Measurements from ENCODE around the gene PEPD. TPM values are rescaled to one million over a fixed set of nuclear protein-coding genes. Genes with fewer than 3 reads are reported as not detected.

PEPD gene
- total RNA-seq, 2 experiments from 2014 or later, result 23.5 to 26.2 TPM

DNA sequence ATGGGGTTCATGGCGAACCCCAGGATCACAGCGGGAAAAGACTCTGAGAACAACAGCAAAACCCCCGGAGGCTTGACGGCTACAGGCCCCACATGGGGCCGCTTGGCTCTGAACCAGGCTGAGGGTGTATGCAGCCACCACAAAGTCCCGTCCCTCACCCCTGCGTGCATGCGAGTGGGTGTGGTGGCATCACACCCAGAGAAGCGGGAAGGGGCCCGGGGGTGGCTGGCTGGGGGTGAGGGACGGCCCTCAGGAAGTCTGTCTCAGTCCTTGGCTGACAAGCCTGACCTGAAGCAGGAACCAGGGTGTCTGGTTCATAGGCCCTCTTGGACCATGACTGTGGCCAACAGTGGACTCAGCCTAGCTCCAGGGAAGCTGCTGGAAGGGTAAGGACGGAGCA is 113.9 kb downstream of the PEPD start:
- POLR2A ChIA-PET, result no interaction called here
- Mint-ChIP-seq H3K27me3 (no peaks in the 10 kb centered on the region), H3K4me1 (no peaks in the 10 kb centered on the region), H3K36me3 (no peaks in the 10 kb centered on the region), H3K27ac (no peak overlapping the region), H3K4me3 (no peak overlapping the region), H3K9me3 (no peaks in the 10 kb centered on the region)
- DNase-seq, result no peak
- no peak for ATAC-seq (ENCODE audit: low read depth)

DNA sequence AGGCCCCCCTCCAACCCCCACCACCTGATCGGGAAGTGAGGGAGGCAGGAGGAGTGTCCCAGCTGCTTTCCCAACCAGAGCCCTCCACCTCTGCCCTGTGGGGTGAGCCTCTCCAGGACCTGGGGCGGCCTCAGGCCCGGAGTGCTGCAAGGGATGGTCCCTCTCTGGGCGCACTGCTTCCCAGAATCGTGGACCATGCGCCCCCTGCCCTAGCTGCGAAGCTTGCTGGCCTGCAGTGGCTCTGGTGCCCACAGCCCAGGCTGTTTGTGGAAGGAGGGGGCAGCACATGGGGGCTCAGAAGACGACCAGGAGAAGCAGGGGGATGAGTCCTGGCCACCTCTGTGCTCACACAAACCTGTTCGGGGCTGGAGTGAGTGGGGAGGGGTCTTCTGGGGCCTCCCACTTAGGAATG is 114.4 kb downstream of the PEPD start:
- POLR2A ChIA-PET, result no interaction called here
- no peak for ATAC-seq (ENCODE audit: low read depth)
- Mint-ChIP-seq H3K36me3 (no peaks in the 10 kb centered on the region), H3K27ac (no peak overlapping the region), H3K4me1 (no peaks in the 10 kb centered on the region), H3K4me3 (no peak overlapping the region), H3K9me3 (no peaks in the 10 kb centered on the region), H3K27me3 (no peaks in the 10 kb centered on the region)
- DNase-seq, result no peak

DNA sequence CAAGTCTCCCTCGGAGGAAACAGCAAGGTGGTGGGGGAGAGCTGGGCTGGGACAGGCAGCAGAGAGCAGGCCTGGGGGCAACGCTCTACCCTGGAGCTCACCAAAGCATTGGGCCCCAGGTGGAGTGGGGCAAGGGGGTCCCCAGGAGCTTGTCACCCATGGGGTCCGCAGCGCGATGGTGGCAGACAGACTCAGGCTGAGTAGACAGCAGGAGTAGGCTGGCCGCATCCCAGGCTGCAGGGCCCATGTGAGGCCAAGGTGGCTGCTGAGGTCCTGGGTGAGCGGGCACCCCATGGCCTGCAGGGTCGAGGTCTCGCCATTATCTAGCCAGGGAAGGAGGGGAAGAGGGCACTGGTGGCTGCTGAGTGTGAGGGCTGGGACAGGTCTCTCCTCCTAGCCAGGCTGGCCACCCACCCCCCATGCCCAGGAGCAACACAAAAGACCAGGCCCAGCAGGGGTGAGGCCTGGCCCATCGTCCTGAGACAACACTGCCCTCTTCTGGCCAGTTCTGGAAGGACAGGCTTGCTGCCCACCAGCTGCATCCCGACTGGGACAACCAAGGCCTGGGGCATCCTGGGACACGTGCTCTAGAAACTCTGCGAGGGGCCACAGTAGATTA is 115.0 kb downstream of the PEPD start:
- Mint-ChIP-seq H3K27me3 (no peaks in the 10 kb centered on the region), H3K4me3 (no peak overlapping the region), H3K36me3 (no peaks in the 10 kb centered on the region), H3K9me3 (no peaks in the 10 kb centered on the region), H3K4me1 (no peaks in the 10 kb centered on the region), H3K27ac (no peak overlapping the region)
- DNase-seq (peak; percentile 84), ATAC-seq (ENCODE audit: low read depth) (peak; percentile 60)
- POLR2A ChIA-PET, result no interaction called here

DNA sequence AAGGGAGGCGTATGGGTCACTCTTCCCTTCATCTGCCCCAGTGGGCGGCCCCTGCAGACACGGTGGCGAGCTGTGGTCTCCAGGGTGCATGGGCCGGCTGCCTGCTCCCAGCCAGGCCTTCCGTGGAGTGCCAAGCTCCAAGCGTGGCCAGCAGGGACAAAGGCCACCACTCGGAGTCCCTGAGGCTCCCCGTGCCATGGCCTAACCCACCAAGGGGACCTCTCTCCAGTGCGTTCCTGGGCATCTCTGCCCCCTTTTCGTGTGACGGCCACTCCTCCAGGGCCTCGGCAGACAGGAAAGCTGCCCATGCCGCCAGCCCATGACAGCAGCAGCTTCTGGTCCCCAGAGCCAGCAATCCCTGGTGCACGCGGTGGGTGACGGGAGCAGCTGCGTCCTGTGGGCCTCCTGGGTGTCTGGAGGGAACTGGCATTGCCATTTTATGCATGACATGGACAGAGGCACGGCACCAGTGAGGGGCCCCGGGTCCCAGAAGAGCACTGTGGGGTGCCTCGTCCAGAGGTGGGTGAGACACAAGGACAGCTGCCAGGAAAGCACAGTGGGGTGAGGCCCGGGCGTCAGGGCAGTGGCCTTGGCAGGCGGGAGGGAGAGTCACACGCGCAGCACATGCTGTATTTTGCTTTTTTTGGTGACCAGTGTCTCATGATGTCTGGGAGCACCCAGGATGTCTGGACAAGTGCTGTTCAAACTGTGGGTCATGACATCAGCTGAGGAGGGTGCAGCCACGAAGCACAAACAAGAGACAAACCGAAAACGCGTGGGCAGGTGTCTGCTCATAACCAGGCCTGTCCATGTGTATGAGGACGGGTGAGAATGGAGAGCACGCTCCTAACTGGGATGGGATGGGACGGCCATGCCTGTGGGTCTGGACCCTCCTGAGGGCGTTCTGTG is 115.8 kb downstream of the PEPD start:
- Mint-ChIP-seq H3K4me3 (no peak overlapping the region), H3K9me3 (no peaks in the 10 kb centered on the region), H3K27me3 (no peaks in the 10 kb centered on the region), H3K36me3 (no peaks in the 10 kb centered on the region), H3K27ac (no peak overlapping the region), H3K4me1 (no peaks in the 10 kb centered on the region)
- DNase-seq, result no peak
- POLR2A ChIA-PET, result interaction anchor here (0.6 kb wide), 1 partner anchor 438 kb away, joined by 4 read pairs; no protein-coding TSS in a partner anchor
- ATAC-seq (ENCODE audit: low read depth), result no peak

DNA sequence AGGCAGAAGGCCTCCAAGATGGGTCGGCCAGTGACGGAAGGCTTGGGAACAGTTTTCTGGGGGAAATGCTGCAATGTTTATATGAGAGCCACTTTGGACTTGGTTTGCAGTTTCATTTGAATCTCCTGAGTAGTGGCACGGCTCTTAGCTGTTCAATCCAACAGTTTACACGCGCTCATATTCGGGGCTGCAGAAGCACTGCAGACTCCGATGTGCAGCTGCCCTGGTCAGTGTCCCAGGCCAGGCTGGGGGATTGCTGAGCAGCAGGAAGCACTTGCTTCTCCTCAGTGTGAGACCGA is 116.4 kb downstream of the PEPD start:
- Mint-ChIP-seq H3K27me3 (no peaks in the 10 kb centered on the region), H3K4me1 (no peaks in the 10 kb centered on the region), H3K4me3 (no peak overlapping the region), H3K27ac (no peak overlapping the region), H3K36me3 (no peaks in the 10 kb centered on the region), H3K9me3 (no peaks in the 10 kb centered on the region)
- POLR2A ChIA-PET, result interaction anchor here (0.6 kb wide), 1 partner anchor 438 kb away, joined by 4 read pairs; no protein-coding TSS in a partner anchor
- no peak for DNase-seq
- ATAC-seq (ENCODE audit: low read depth), result no peak

DNA sequence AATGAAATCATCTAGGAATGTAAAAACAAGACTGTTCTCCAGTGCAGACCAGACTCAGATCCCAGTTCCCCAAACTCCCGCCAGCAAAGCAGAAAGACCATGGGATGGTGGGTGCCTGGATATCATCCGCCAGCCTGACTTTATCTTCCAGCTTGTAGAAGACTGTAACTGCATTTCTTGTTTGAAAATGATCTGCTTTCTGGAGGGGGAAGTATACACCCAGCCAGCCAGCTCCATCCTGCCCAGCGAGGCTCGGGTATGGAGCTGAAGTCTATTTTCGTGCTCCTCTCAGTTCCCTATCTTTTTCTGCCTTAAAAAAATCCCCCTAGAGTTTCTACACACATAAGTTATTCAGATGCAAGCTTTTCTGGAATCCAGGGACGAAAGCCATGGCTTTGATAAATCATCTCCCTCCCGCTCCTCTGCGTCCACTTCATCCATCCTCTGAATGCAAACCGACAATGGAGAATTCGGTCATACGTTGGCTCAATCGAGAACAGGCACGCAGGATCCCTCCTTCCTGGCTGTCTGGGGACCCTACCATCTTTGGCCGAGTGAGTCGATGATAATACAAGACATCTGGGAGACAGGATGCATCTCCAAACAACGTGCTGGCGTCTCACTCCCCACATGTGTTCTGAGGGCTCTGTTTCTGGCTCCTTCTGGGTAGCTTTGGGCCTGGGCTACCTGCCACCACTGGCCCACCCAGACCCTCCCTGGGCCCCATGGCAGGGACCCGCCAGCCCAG is 116.9 kb downstream of the PEPD start:
- Mint-ChIP-seq H3K27me3 (no peaks in the 10 kb centered on the region), H3K9me3 (no peaks in the 10 kb centered on the region), H3K4me3 (no peak overlapping the region), H3K4me1 (no peaks in the 10 kb centered on the region), H3K36me3 (no peaks in the 10 kb centered on the region), H3K27ac (no peak overlapping the region)
- DNase-seq (peak; percentile 18), ATAC-seq (ENCODE audit: low read depth) (no peak)
- POLR2A ChIA-PET, result no interaction called here

DNA sequence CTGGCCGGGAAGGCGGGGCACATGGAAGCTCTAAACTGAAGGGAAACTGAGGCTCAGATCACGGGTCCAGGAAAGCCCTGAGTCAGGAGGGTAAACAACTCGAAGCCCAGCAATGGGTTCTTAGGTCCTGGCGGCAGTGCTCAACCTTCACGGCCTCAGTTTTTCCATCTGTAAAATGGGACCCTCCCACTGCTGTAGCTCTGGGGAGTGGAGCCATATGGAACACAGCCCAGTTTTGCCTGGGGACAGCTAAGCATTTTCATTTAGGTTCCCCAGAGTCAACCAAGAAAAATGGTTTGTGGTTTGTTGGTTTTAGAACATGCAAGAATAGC is 117.7 kb downstream of the PEPD start:
- no peak overlapping the region for H3K4me3 Mint-ChIP-seq
- DNase-seq, result no peak
- no peaks in the 10 kb centered on the region for H3K4me1 Mint-ChIP-seq
- no peak for ATAC-seq (ENCODE audit: low read depth)
- H3K27ac Mint-ChIP-seq, result no peak overlapping the region
- H3K9me3 Mint-ChIP-seq, result no peaks in the 10 kb centered on the region
- no peaks in the 10 kb centered on the region for H3K27me3 Mint-ChIP-seq
- POLR2A ChIA-PET, result no interaction called here
- H3K36me3 Mint-ChIP-seq, result no peaks in the 10 kb centered on the region

DNA sequence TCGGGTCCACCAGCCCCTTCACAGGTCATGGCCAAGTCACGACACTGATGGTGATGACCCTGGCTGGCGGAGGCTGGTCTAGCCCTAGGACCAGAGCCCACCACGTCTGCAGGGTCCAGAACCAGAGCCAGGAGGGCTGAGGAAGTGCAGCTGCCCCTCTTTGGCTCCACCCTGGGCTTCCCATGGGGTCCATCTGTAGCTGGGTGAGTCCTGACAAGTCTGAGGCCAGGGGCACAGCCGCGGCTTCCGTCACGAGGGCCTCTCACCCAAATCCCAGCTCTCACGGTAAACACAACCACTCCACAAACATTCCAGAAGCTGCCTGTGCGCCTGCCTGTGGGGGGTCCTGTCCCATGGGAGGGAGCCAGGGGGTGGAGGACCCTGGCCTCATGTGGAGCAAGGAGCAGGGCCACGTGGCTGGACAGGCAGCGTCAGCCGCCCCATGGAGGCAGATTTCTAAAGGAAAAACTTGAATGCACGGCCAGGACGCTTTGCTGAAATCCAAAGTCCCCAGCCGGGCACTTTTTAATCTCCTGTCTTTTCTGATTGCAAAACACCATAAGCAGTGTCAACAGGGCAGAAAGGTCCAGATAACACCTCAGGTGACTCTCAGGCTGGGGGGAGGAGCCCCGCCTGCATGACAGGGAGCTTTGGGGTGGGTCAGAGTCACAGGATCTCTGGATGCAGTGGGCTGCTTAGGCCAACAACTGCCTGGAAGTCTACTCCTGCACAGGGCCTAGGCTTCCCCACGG is 118.2 kb downstream of the PEPD start:
- Mint-ChIP-seq H3K27me3 (no peaks in the 10 kb centered on the region), H3K4me1 (no peaks in the 10 kb centered on the region), H3K4me3 (no peak overlapping the region), H3K27ac (no peak overlapping the region), H3K36me3 (no peaks in the 10 kb centered on the region), H3K9me3 (no peaks in the 10 kb centered on the region)
- ATAC-seq (ENCODE audit: low read depth) (no peak), DNase-seq (peak; percentile 19)
- POLR2A ChIA-PET, result no interaction called here

DNA sequence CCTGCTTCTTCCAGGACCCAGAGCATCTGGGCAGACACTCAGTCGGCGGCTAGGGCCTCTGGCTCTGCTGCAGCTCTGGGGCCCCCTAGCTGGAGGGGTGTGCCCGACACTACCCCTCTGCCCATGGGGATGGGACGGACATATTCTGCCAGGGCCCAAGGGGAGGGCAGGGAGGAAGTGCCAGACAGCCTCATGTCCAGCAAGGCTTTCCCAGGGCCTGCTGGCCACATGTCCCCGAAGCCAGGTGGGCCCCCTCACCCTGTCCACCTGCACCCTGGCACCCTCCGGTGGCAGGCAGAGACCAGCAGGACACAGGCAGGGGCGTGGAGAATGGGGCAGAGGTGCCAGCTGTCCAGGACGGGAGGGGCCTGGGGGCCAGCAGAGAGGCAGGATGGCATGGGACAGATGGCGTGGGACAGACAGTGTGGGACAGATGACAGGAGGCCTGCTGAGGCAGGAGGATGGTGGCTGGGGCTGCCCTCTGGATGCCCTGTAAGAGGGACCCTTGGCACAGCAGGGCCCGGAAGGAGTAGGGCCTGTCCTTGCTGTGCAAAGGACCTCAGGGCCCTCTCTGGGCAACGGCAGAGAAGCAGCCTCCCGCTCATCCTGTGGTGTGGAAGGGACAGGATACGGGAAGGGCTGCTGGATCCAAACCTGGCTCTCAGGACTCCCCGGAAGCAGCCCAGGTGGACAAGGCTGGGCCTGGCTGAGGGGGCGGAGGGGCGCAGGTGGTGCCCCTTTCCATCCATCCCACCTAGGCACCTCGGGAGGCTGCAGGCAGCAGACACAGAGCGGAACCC is 119.0 kb downstream of the PEPD start:
- POLR2A ChIA-PET, result no interaction called here
- ATAC-seq (ENCODE audit: low read depth) (no peak), DNase-seq (peak; percentile 25)
- Mint-ChIP-seq H3K4me1 (no peaks in the 10 kb centered on the region), H3K27me3 (no peaks in the 10 kb centered on the region), H3K9me3 (no peaks in the 10 kb centered on the region), H3K27ac (no peak overlapping the region), H3K4me3 (no peak overlapping the region), H3K36me3 (no peaks in the 10 kb centered on the region)

DNA sequence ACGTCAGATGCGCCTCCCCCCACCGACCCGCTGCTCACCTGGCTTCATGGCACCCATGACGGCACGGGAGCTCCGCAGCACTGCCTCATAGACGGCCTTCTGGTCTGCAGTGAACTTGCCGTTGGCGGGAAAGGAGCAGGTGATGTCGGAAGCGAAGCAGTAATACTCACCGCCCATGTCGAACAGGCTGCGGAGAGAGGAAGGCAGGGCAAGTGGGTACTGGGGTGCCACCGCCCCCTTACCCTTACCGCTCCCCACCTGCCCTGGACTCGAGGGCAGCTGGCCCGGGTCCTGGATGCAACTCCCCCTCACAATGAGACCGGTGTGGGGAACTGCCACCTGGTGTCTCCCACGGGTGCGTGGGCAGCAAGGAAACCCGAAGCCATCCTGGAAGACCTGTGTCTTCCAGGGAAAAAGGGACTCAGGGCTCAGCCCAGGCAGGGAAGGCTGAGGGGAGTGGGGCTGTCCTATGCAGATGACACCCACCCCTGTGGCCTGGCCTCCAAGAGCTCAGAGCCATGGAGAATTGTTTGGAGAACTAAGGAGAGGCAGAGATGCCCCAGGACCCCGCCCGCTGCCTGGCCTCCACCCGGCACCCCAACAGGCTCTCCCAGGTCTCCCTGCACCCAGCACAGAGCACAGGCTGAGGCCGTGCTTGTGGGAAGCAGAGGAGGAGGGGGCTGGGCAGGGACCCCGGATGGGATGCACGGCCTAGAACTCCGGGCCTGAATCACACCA is 119.7 kb downstream of the PEPD start:
- no peaks in the 10 kb centered on the region for H3K36me3 Mint-ChIP-seq
- ATAC-seq (ENCODE audit: low read depth) (no peak), DNase-seq (peak; percentile 19)
- H3K4me1 Mint-ChIP-seq, result no peaks in the 10 kb centered on the region
- H3K9me3 Mint-ChIP-seq, result no peaks in the 10 kb centered on the region
- POLR2A ChIA-PET, result no interaction called here
- no peaks in the 10 kb centered on the region for H3K27me3 Mint-ChIP-seq
- H3K27ac Mint-ChIP-seq, result no peak overlapping the region
- H3K4me3 Mint-ChIP-seq, result no peak overlapping the region

DNA sequence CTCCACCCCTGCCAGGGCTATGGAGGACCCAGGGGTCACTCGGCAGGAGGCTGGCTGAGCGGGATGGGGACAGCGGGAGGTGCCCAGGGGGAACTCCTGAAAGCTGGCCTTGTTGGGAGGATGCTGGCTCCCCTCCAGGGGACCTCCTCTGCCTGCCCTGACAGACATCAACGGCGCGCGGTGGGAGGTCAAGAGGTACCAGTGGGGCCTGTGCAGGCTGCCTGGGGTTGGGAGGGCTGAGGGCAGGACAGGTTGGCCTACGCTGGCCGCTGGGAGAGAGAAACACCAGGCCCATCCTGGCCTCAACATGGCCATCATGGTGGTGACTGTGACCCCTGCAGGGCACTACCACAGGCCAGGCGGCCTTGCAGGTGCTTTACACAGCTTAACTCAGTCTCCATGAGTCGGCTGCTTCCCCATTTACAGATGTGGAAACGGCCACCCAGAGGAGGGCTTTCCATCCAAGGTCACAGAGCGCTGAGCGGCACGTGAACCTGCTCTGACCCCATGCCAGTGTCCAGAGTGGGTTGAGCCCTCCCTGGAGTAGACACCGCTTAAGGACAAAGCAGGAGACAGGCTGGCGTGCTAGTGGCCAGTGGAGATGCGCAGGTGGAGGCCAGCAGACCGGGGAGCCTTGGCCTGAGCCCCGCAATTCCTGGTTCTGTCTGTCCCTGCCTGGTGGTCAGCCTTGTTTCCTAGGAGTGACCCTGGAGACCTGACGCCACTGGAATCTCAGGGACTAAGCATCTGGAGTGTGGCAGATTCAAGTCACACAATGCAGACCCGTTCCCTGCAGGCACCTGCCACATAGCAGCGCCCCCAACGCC is 120.5 kb downstream of the PEPD start:
- Mint-ChIP-seq H3K9me3 (no peaks in the 10 kb centered on the region), H3K27ac (no peak overlapping the region), H3K36me3 (no peaks in the 10 kb centered on the region), H3K27me3 (no peaks in the 10 kb centered on the region), H3K4me1 (no peaks in the 10 kb centered on the region), H3K4me3 (no peak overlapping the region)
- POLR2A ChIA-PET, result no interaction called here
- ATAC-seq (ENCODE audit: low read depth) (no peak), DNase-seq (peak; percentile 21)

All from activated naive CD8-positive, alpha-beta T cell treated with anti-CD3 and anti-CD28 coated beads, Interleukin-2, amount 10 ng/mL, durations not matched to agents 7 days and 5 days (primary cell).